ENCODE results near the gene FKBP1A.

FKBP1A gene

GRCh38 chr20:1331801-1332453, 60.9 kb downstream of the FKBP1A start:
- DNase-seq (ENCODE audit: low spot score) = no peak

- DNase-seq (ENCODE audit: low spot score) = no peak
Measured at GRCh38 chr20:1331101-1331500, 61.8 kb downstream of the FKBP1A start.

GRCh38 chr20:1330075-1330830, 62.6 kb downstream of the FKBP1A start:
- DNase-seq (ENCODE audit: low spot score) = no peak

- DNase-seq (ENCODE audit: low spot score) = no peak
Measured at GRCh38 chr20:1328680-1329330, 64.0 kb downstream of the FKBP1A start, which contains the start of gene SDCBP2. Gene SDCBP2, minus strand, starts transcription at chr20:1329139. Its CDS starts 8,723 bp downstream, at chr20:1320416.

- DNase-seq (ENCODE audit: low spot score) = no peak
Measured at GRCh38 chr20:1327827-1328679, 64.8 kb downstream of the FKBP1A start.

GRCh38 chr20:1327241-1327653, 65.6 kb downstream of the FKBP1A start:
- DNase-seq (ENCODE audit: low spot score) = no peak

GRCh38 chr20:1326031-1326930, 66.6 kb downstream of the FKBP1A start:
- no peak for DNase-seq (ENCODE audit: low spot score)

- DNase-seq (ENCODE audit: low spot score) = peak; percentile 100
Measured at GRCh38 chr20:1325173-1326030, 67.5 kb downstream of the FKBP1A start.

GRCh38 chr20:1324598-1325172, 68.2 kb downstream of the FKBP1A start:
- no peak for DNase-seq (ENCODE audit: low spot score)

- DNase-seq (ENCODE audit: low spot score) = no peak
Measured at GRCh38 chr20:1323830-1324597, 68.8 kb downstream of the FKBP1A start.

GRCh38 chr20:1323256-1323655, 69.6 kb downstream of the FKBP1A start:
- no peak for DNase-seq (ENCODE audit: low spot score)

GRCh38 chr20:1322511-1323245, 70.2 kb downstream of the FKBP1A start:
- DNase-seq (ENCODE audit: low spot score) = no peak

GRCh38 chr20:1321654-1321939, 71.3 kb downstream of the FKBP1A start:
- DNase-seq (ENCODE audit: low spot score) = no peak

GRCh38 chr20:1320902-1321653, 71.8 kb downstream of the FKBP1A start:
- no peak for DNase-seq (ENCODE audit: low spot score)

GRCh38 chr20:1320016-1320415, 72.8 kb downstream of the FKBP1A start:
- no peak for DNase-seq (ENCODE audit: low spot score)

- no peak for DNase-seq (ENCODE audit: low spot score)
Measured at GRCh38 chr20:1319462-1319861, 73.4 kb downstream of the FKBP1A start.

- DNase-seq (ENCODE audit: low spot score) = no peak
Measured at GRCh38 chr20:1319051-1319450, 73.8 kb downstream of the FKBP1A start.
